Chondrocyte (in vitro differentiated cells): ENCODE measurements around the gene RNU2-1. TPM values are rescaled to one million over a fixed set of nuclear protein-coding genes. Genes with fewer than 3 reads are reported as not detected.
"Not testable (repeated sequence)": the region's sequence is repeated elsewhere in the genome, so short reads cannot be mapped to it uniquely, and the experiment has no call there.

ENCODE experiments used
- DNase-seq: peaks from one replicate; pipeline ENCODE4 v3.0.0; 2021; ENCODE audit warnings: mixed read lengths, low spot score
- H3K27ac Mint-ChIP-seq: one replicate; pipeline ENCODE4 v1.8.0; 2021; ENCODE audit warnings: mild to moderate bottlenecking, moderate library complexity, mixed read lengths; ENCODE audit not compliant: unreplicated experiment
- H3K27me3 Mint-ChIP-seq: 2 replicates; pipeline ENCODE4 v1.8.0; 2021; ENCODE audit warnings: low read depth, mixed read lengths
- H3K36me3 Mint-ChIP-seq: 2 replicates; pipeline ENCODE4 v1.8.0; 2021; ENCODE audit warnings: low read depth, mixed read lengths
- H3K4me1 Mint-ChIP-seq: 2 replicates; pipeline ENCODE4 v1.8.0; 2021; ENCODE audit warnings: low read depth, mild to moderate bottlenecking, mixed read lengths
- H3K4me3 Mint-ChIP-seq: one replicate; pipeline ENCODE4 v1.8.0; 2021; ENCODE audit warnings: mild to moderate bottlenecking, moderate library complexity, mixed read lengths; ENCODE audit not compliant: unreplicated experiment
- H3K9me3 Mint-ChIP-seq: 2 replicates; pipeline ENCODE4 v1.8.0; 2021; ENCODE audit warnings: low read depth, mixed read lengths
- total RNA-seq: library from RNA; stranded (reverse); gene quantifications from 3 replicates; pipeline ENCODE4 v1.2.1, GENCODE V29; 2021
- TF ChIP-seq, protein P1 (sequence below): fragments of 200-600 bp; sonication (generic); IDR thresholded peaks from 2 replicates; pipeline ENCODE4 v1.5.0; 2021; ENCODE audit warnings: antibody characterized with exemption, mild to moderate bottlenecking, moderate library complexity

Gene RNU2-1
- total RNA-seq, 1 donor from 2014 or later: 2,934 TPM

GRCh38 chr17:43200127-43200526, 33.6 kb downstream of the RNU2-1 start:
- H3K27ac Mint-ChIP-seq: no peak overlapping the region
- no peaks in the 10 kb centered on the region for H3K9me3 Mint-ChIP-seq
- DNase-seq: no peak
- no peaks in the 10 kb centered on the region for H3K27me3 Mint-ChIP-seq
- H3K4me3 Mint-ChIP-seq: no peak overlapping the region
- peaks cover 40% of the 10 kb centered on the region for H3K36me3 Mint-ChIP-seq
- no peaks in the 10 kb centered on the region for H3K4me1 Mint-ChIP-seq
- TF ChIP-seq, protein P1, sequence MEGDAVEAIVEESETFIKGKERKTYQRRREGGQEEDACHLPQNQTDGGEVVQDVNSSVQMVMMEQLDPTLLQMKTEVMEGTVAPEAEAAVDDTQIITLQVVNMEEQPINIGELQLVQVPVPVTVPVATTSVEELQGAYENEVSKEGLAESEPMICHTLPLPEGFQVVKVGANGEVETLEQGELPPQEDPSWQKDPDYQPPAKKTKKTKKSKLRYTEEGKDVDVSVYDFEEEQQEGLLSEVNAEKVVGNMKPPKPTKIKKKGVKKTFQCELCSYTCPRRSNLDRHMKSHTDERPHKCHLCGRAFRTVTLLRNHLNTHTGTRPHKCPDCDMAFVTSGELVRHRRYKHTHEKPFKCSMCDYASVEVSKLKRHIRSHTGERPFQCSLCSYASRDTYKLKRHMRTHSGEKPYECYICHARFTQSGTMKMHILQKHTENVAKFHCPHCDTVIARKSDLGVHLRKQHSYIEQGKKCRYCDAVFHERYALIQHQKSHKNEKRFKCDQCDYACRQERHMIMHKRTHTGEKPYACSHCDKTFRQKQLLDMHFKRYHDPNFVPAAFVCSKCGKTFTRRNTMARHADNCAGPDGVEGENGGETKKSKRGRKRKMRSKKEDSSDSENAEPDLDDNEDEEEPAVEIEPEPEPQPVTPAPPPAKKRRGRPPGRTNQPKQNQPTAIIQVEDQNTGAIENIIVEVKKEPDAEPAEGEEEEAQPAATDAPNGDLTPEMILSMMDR: no peak

DNA sequence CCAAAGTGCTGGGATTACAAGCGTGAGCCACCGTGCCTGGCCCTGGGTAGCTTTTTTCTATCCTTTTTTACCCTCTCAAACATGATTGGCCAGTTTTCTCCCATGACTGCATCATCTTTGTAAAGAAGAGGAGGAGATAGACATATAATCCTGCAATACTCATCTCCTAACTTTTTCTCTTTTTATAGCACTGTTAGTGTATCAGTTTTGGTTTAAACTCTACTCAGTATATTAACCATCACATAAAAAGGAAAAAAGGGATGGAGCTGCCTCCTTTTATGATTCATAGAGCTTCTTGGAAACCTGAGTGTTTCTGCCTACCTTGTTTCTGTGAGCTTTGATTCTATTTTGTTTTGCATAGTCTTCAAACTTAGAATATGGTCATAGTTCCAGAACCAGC, 34.1 kb downstream of the RNU2-1 start:
- TF ChIP-seq, protein P1: no peak
- H3K36me3 Mint-ChIP-seq: peaks cover 44% of the 10 kb centered on the region
- no peaks in the 10 kb centered on the region for H3K4me1 Mint-ChIP-seq
- no peaks in the 10 kb centered on the region for H3K9me3 Mint-ChIP-seq
- no peak for DNase-seq
- H3K27me3 Mint-ChIP-seq: no peaks in the 10 kb centered on the region
- H3K27ac Mint-ChIP-seq: no peak overlapping the region
- no peak overlapping the region for H3K4me3 Mint-ChIP-seq

DNA sequence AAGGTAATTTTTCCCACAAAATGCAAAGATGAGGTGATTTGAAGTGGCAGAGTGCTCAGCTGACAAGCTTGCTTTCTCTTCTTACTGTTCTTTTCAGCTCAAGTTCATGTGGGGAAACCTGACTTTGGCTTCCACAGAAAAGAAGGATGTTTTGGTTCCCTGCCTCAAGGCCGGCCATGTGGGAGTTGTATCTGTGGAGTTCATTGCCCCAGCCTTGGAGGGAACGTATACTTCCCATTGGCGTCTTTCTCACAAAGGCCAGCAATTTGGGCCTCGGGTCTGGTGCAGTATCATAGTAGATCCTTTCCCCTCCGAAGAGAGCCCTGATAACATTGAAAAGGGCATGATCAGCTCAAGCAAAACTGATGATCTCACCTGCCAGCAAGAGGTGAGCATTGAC, 40.5 kb downstream of the RNU2-1 start:
- Mint-ChIP-seq H3K36me3 (peaks cover 53% of the 10 kb centered on the region), H3K27me3 (no peaks in the 10 kb centered on the region), H3K27ac (no peak overlapping the region), H3K9me3 (no peaks in the 10 kb centered on the region), H3K4me3 (no peak overlapping the region), H3K4me1 (no peaks in the 10 kb centered on the region)
- TF ChIP-seq, protein P1: no peak
- DNase-seq: no peak

DNA sequence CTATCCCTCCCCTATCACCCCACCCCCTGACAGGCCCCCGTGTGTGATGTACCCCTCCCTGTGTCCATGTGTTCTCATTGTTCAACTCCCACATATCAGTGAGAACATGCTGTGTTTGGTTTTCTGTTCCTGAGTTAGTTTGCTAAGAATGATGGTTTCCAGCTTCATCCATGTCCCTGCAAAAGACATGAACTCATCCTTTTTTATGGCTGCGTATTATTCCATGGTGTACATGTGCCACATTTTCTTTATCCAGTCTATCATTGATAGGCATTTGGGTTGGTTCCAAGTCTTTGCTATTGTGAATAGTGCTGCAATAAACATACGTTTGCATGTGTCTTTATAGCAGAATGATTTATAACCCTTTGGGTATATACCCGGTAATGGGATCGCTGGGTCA, 47.1 kb downstream of the RNU2-1 start:
- H3K27ac Mint-ChIP-seq, DNase-seq, H3K27me3 Mint-ChIP-seq, H3K4me3 Mint-ChIP-seq, H3K4me1 Mint-ChIP-seq, H3K9me3 Mint-ChIP-seq: not testable (repeated sequence)
- peaks cover 26% of the 10 kb centered on the region for H3K36me3 Mint-ChIP-seq

DNA sequence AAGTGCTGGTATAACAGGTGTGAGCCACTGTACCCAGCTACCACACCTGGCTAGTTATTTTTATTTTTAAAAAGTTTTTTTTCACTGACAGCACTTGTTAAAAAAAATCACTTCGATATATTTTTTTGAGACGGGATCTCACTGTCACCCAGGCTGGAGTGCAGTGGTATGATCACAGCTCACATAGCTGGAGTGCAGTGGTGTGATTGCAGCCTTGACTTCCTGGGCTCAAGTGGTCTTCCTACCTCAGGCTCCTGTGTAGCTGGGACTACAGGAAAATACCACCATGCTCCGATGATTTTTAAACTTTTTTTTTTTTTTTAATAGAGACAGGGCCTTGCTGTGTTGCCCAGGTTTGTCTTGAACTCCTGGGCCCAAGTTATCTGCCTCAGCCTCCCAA, 49.9 kb downstream of the RNU2-1 start:
- Mint-ChIP-seq H3K27ac (no peak overlapping the region), H3K27me3 (no peaks in the 10 kb centered on the region), H3K4me1 (no peaks in the 10 kb centered on the region), H3K9me3 (no peaks in the 10 kb centered on the region), H3K36me3 (peaks cover 9% of the 10 kb centered on the region), H3K4me3 (no peak overlapping the region)
- DNase-seq: no peak
- TF ChIP-seq, protein P1: no peak

Other genes with a start within 250 kb of the RNU2-1 start
- gene RPL27, start 235.6 kb downstream of the RNU2-1 start, total RNA-seq: 738 to 860 TPM (median 747 TPM) in 3 replicates
- gene IFI35, start 227.2 kb downstream of the RNU2-1 start, total RNA-seq: 9.0 to 20.9 TPM (median 12.8 TPM) in 3 replicates
- 290 to 589 TPM (median 567 TPM) in 3 replicates for gene VAT1, start 211.6 kb downstream of the RNU2-1 start, total RNA-seq
- gene RND2, start 208.7 kb downstream of the RNU2-1 start, total RNA-seq: 0.73 to 1.5 TPM (median 1.1 TPM) in 3 replicates
- gene BRCA1, start 108.6 kb downstream of the RNU2-1 start, total RNA-seq: 4.3 to 13.5 TPM (median 4.8 TPM) in 3 replicates
- gene NBR1, start 62.8 kb downstream of the RNU2-1 start, total RNA-seq: 62.7 to 70.9 TPM (median 63.3 TPM) in 3 replicates
- gene TMEM106A, start 22.1 kb downstream of the RNU2-1 start, total RNA-seq: 12.0 to 18.3 TPM (median 16.4 TPM) in 3 replicates
- gene CCDC200, start 5.4 kb downstream of the RNU2-1 start, total RNA-seq: not detected in 3 replicates
- 33.8 to 38.0 TPM (median 37.5 TPM) in 3 replicates for gene ARL4D, start 165.0 kb upstream of the RNU2-1 start, total RNA-seq
- 39.0 to 49.6 TPM (median 49.2 TPM) in 3 replicates for gene DHX8, start 250.0 kb upstream of the RNU2-1 start, total RNA-seq